Heart left ventricle (tissue), 16 donors: Measurements from ENCODE around the gene GID4. TPM values are rescaled to one million over a fixed set of nuclear protein-coding genes. Genes with fewer than 3 reads are reported as not detected.

ENCODE experiments used
- ATAC-seq, 4 donors: fragments of 200-7000 bp; cut with Tn5 transposase; one replicate each; pipeline ENCODE4 v1.9.1; 2020 to 2022; ENCODE audit warnings: moderate library complexity in 4 of 4, mild to moderate bottlenecking in 3 of 4, moderate number of reproducible peaks in 1 of 4
- DNase-seq, 5 donors: peaks; one replicate each; pipeline ENCODE4 v3.0.0-alpha.2; 2020
- H3K27ac ChIP-seq, 12 donors: fragments of 200-600 bp; sonication (generic) in 4 of 12; one replicate each; pipeline versions ENCODE4 v1.5.0 to v1.8.0; 2016 to 2022; ENCODE audit warnings: mild to moderate bottlenecking in 2 of 12
- H3K27me3 ChIP-seq, 9 donors: fragments of 200-600 bp; sonication (generic) in 2 of 9; one replicate each; pipeline versions ENCODE4 v1.5.1 to v1.8.0; 2016 to 2022; ENCODE audit warnings: mild to moderate bottlenecking in 3 of 9
- H3K36me3 ChIP-seq, 9 donors: fragments of 200-600 bp; sonication (generic) in 2 of 9; one replicate each; pipeline versions ENCODE4 v1.5.0 to v1.8.0; 2018 to 2022; ENCODE audit warnings: mild to moderate bottlenecking in 2 of 9
- H3K4me1 ChIP-seq, 12 donors: fragments of 200-600 bp; sonication (generic) in 4 of 12; one replicate each; pipeline versions ENCODE4 v1.5.0 to v1.8.0; 2016 to 2022; ENCODE audit warnings: mild to moderate bottlenecking in 3 of 12
- H3K4me3 ChIP-seq, 12 donors: fragments of 200-600 bp; sonication (generic) in 4 of 12; one replicate each; pipeline versions ENCODE4 v1.5.0 to v1.8.0; 2017 to 2022; ENCODE audit warnings: mild to moderate bottlenecking in 9 of 12, moderate library complexity in 4 of 12
- H3K9me3 ChIP-seq, 12 donors: fragments of 200-600 bp; sonication (generic) in 4 of 12; one replicate each; pipeline versions ENCODE4 v1.5.0 to v1.8.0; 2016 to 2022; ENCODE audit warnings: mild to moderate bottlenecking in 1 of 12
- CTCF ChIP-seq, 12 donors: fragments of 200-600 bp; sonication (generic) in 4 of 12; IDR thresholded peaks; one replicate each; pipeline versions ENCODE4 v1.5.0 to v1.8.0; 2018 to 2022; ENCODE audit warnings: antibody characterized with exemption in 12 of 12, mild to moderate bottlenecking in 5 of 12
- POLR2A ChIP-seq, 2 donors: fragments of 450-650 bp; IDR thresholded peaks; one replicate each; pipeline ENCODE4 v1.6.1; 2017; ENCODE audit warnings: antibody characterized with exemption in 2 of 2, mild to moderate bottlenecking in 2 of 2, moderate library complexity in 2 of 2
- WGBS, 4 donors: extraction: QIAGEN DNeasy Blood & Tissue Kit in 2 of 4; methylation state at CpG; one replicate each; pipeline versions ENCODE4 v1.1.5 to v1.1.7; 2013 to 2018; 5-methylcytosine and 5-hydroxymethylcytosine counted together
- intact Hi-C, 10 donors: fragments of 100-400 bp; cut with DNase I; formaldehyde crosslinking; loops; one replicate each; pipeline versions ENCODE4 v1.11.1 to v1.14.2; 2022
- polyA plus RNA-seq, 2 donors: library from polyadenylated mRNA; stranded (reverse); fragments of 200-250 nt; gene quantifications; one replicate each; pipeline ENCODE4 v1.2.3, GENCODE V29; 2013
- total RNA-seq, 9 donors: library from RNA; depleted of rRNA in 2 of 9; stranded (reverse); fragments of >200 nt in 2 of 9; fragmentation: NEBNext Ultra II Directional in 3 of 9; extraction: Animal tissue kit (Norgen Biotek cat#: 25700) in 3 of 9; gene quantifications; one replicate each; pipeline versions ENCODE4 v1.1.0 to v1.2.4, GENCODE V29; 2016 to 2023
- donor health status: ischemic (EF 13 %, LVEDD 7.1; RV severe dilation, severe dysfunction).
- donor health status: healthy with polysubstance abuse.
- donor health status: DM: no; HTN: yes; CAD: no.
- donor health status: DM: no; HTN: no; CAD: no.
- donor health status: ischemic (EF 25% LVEDD 6.9; RV normal size, moderate dysfunction).
- donor health status: ischemic (EF 25% LVEDD 5.7; RV mildly dilated, moderate dysfunction).
- donor health status: healthy.
- donor health status: DM: yes; HTN: yes; CAD: no.
- donor health status: ischemic (EF 35%, LVEDD 5.7; RV mildly dilated, moderate dysfunction).
- donor health status: nonischemic (EF 11% LVEDD 7.7; RV severe dilation, severe dysfunction).
- donor health status: DM: yes; HTN: yes; CAD: no.
- donor health status: PGD.
- donor health status: ischemic (EF 29% LVEDD 5.4; RV normal size, mild dysfunction).
- donor health status: nonischemic (EF 23%, LVEDD 6.1; RV moderate dilation, normal function).

Gene GID4
- total and polyA plus RNA-seq, 11 donors = 8.0 to 27.7 (median 18.2) TPM

GRCh38 chr17:18008496-18009268 lies 30.5 kb upstream of the GID4 start:
- intact Hi-C loops = no loop called here
- Histone ChIP-seq H3K27ac (peak overlapping the region in 1 of 12 donors; percentile 45), H3K27me3 (no peaks in the 10 kb centered on the region), H3K4me1 (peaks cover 0 to 34% (median 0%) of the 10 kb centered on the region in 12 donors), H3K9me3 (peaks cover 0 to 4% (median 0%) of the 10 kb centered on the region in 12 donors), H3K36me3 (peaks cover 0 to 28% (median 3%) of the 10 kb centered on the region in 9 donors), H3K4me3 (no peak overlapping the region)
- DNase-seq (no peak), ATAC-seq (peak in 2 of 4 donors; percentile 3 to 21)
- TF ChIP-seq CTCF (IDR thresholded peaks at IDR 0.05) = no peak
- WGBS, 4 donors = 70 to 73% (median 72%) methylated on average over 4 to 5 of the region's 5 CpGs

- TF ChIP-seq POLR2A (IDR thresholded peaks at IDR 0.05) (no peak), CTCF (IDR thresholded peaks at IDR 0.05) (no peak)
- no peaks in the 10 kb centered on the region for H3K27me3 ChIP-seq
- 53 to 67% (median 63%) methylated on average over 2 to 8 of the region's 8 CpGs for WGBS, 4 donors
- peaks cover 0 to 28% (median 5%) of the 10 kb centered on the region in 9 donors for H3K36me3 ChIP-seq
- DNase-seq = peak in 3 of 5 donors; percentile 43 to 68 (median 45)
- peak overlapping the region in 5 of 12 donors; percentile 16 to 45 (median 23) for H3K27ac ChIP-seq
- peaks cover 0 to 4% (median 0%) of the 10 kb centered on the region in 12 donors for H3K9me3 ChIP-seq
- intact Hi-C loops = loop anchor here in 1 of 10 donors (5.0 kb wide), 1 partner anchor 128 kb away; no protein-coding TSS in a partner anchor
- H3K4me3 ChIP-seq = no peak overlapping the region
- peak; percentile 78 to 88 (median 86) for ATAC-seq
- H3K4me1 ChIP-seq = peaks cover 0 to 24% (median 0%) of the 10 kb centered on the region in 12 donors
These were observed 29.4 kb upstream of the GID4 start for GRCh38 chr17:18009609-18010420.

GRCh38 chr17:18011286-18011685 lies 27.9 kb upstream of the GID4 start:
- peaks cover 0 to 4% (median 0%) of the 10 kb centered on the region in 12 donors for H3K9me3 ChIP-seq
- no peak for DNase-seq

More at GRCh38 chr17:18011286-18011685, 27.9 kb upstream of the GID4 start:
- H3K27me3 ChIP-seq = no peaks in the 10 kb centered on the region
- no peak for TF ChIP-seq POLR2A (IDR thresholded peaks at IDR 0.05)
- TF ChIP-seq CTCF (IDR thresholded peaks at IDR 0.05) = no peak
- H3K4me1 ChIP-seq = peaks cover 0 to 19% (median 0%) of the 10 kb centered on the region in 12 donors
- H3K4me3 ChIP-seq = no peak overlapping the region
- ATAC-seq = no peak
- H3K27ac ChIP-seq = no peak overlapping the region
- intact Hi-C loops = loop anchor here in 1 of 10 donors (5.0 kb wide), 1 partner anchor 129 kb away; no protein-coding TSS in a partner anchor
- WGBS, 4 donors = 88 to 93% (median 93%) methylated on average over 3 to 5 of the region's 5 CpGs
- peaks cover 0 to 41% (median 15%) of the 10 kb centered on the region in 9 donors for H3K36me3 ChIP-seq
